ENCODE data around the gene TKTL2. TPM values are rescaled to one million over a fixed set of nuclear protein-coding genes. Genes with fewer than 3 reads are reported as not detected.

Gene TKTL2, protein sequence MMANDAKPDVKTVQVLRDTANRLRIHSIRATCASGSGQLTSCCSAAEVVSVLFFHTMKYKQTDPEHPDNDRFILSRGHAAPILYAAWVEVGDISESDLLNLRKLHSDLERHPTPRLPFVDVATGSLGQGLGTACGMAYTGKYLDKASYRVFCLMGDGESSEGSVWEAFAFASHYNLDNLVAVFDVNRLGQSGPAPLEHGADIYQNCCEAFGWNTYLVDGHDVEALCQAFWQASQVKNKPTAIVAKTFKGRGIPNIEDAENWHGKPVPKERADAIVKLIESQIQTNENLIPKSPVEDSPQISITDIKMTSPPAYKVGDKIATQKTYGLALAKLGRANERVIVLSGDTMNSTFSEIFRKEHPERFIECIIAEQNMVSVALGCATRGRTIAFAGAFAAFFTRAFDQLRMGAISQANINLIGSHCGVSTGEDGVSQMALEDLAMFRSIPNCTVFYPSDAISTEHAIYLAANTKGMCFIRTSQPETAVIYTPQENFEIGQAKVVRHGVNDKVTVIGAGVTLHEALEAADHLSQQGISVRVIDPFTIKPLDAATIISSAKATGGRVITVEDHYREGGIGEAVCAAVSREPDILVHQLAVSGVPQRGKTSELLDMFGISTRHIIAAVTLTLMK
- not detected in 2 replicates for total RNA-seq (2014; rRNA removed; shearing (Covaris generic))

DNA sequence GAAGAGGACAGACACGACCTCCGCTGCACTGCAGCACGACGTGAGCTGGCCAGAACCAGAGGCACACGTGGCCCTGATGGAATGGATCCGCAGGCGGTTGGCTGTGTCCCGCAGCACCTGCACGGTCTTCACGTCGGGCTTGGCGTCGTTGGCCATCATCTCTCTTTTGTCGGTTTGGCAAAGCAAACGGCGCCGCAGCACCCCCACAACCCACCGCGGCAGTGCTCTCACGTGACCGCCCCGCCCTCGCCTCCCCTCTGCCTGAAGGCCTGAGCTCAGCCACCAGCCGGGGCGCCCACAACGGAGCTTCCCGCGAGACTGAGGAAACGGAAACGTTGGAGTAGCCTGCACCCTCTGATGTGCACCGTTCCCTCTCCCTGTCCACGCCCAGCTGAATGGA, at the start of gene TKTL2:
Gene TKTL2, minus strand, starts transcription at position 179 of the 400 bp plus-strand sequence. Its CDS starts 20 bp downstream, at position 159.
- Histone ChIP-seq H3K36me3 (no peaks in the 10 kb centered on the region), H3K9me3 (replicated peaks) (no peaks in the 10 kb centered on the region)

DNA sequence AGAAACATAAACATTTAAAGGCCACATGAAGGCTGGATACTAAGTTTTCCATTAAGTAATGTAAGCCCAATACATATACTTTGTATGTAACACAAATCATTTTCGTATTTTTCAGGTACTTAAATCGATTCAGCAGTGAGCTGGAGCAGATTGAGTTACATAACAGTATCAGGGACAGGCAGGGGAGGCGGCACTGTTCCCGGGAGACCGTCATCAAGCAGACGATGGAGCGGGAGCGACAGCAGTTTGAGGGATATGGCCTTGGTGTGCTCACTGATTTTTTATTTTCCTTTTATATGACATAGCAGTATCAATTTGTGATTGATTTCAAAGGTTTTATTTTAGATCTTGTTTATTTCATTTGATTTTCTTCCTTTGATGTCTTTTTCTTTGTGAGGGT, 41.6 kb upstream of the TKTL2 start:
- H3K27me3 ChIP-seq (replicated peaks): no peaks in the 10 kb centered on the region
- H3K27ac ChIP-seq: no peak overlapping the region
- H3K4me3 ChIP-seq: no peak overlapping the region
- H3K9me3 ChIP-seq (replicated peaks): no peaks in the 10 kb centered on the region
- no peaks in the 10 kb centered on the region for H3K4me1 ChIP-seq (replicated peaks)
- peaks cover 59% of the 10 kb centered on the region for H3K36me3 ChIP-seq
- no peak for DNase-seq (ENCODE audit: low read depth in 1 of 2, low spot score in 2 of 2)

More for the DNA sequence above, at the start of gene TKTL2:
- Histone ChIP-seq H3K4me3 (no peak within 1 kb of the TSS), H3K4me1 (replicated peaks) (no peaks in the 10 kb centered on the region), H3K27ac (no peak within 1 kb of the TSS), H3K27me3 (replicated peaks) (no peaks in the 10 kb centered on the region; the same call in none of the 2 replicates)
- no peak for DNase-seq (ENCODE audit: low read depth in 1 of 2, low spot score in 2 of 2)

DNA sequence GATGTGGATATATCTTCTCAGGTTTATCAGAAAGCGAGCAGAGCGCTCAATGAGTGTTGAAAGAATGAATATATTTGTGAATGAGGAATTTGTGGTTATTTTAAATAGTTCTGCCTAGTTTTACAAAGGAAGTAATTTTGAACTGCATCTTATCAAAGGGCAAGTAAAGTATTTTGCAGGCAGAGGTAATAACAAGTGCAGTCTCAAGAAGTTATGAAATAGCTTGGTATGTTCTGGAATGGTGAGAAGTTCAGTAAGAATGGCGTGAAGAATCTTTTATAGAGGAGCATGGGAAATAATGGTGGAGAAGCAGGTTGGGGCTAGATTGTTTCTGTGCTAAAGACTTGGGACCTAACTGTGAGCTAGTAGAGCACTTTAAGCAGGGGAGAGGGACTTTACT, 31.8 kb upstream of the TKTL2 start:
- H3K4me1 ChIP-seq (replicated peaks): no peaks in the 10 kb centered on the region
- H3K27ac ChIP-seq: no peak overlapping the region
- no peaks in the 10 kb centered on the region for H3K27me3 ChIP-seq (replicated peaks)
- peaks cover 36% of the 10 kb centered on the region for H3K36me3 ChIP-seq
- H3K9me3 ChIP-seq (replicated peaks): no peaks in the 10 kb centered on the region
- DNase-seq (ENCODE audit: low read depth in 1 of 2, low spot score in 2 of 2): no peak
- H3K4me3 ChIP-seq: no peak overlapping the region

DNA sequence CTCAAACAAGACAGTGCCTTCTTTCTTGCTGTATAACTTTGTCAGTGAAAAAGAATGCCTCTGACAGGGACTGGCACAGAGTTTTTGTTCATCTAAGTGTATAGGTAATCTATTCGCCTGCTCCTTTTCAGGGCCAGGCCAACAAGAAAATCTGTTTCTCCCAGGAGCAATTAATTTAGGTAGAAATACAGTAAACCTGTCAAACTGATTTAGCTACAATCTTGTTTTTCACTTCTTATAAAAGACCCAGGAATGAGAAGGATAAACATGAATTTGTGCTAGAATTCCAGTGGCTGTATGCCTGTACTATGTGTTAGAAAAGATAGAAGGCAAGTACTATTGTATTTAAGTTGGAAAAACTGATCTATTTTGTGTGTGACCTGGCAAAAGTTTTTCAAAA, 27.0 kb upstream of the TKTL2 start:
- Histone ChIP-seq H3K27ac (no peak overlapping the region), H3K9me3 (replicated peaks) (no peaks in the 10 kb centered on the region), H3K27me3 (replicated peaks) (no peaks in the 10 kb centered on the region), H3K4me1 (replicated peaks) (peaks cover 5% of the 10 kb centered on the region), H3K36me3 (peaks cover 9% of the 10 kb centered on the region), H3K4me3 (no peak overlapping the region)
- DNase-seq (ENCODE audit: low read depth in 1 of 2, low spot score in 2 of 2): no peak

DNA sequence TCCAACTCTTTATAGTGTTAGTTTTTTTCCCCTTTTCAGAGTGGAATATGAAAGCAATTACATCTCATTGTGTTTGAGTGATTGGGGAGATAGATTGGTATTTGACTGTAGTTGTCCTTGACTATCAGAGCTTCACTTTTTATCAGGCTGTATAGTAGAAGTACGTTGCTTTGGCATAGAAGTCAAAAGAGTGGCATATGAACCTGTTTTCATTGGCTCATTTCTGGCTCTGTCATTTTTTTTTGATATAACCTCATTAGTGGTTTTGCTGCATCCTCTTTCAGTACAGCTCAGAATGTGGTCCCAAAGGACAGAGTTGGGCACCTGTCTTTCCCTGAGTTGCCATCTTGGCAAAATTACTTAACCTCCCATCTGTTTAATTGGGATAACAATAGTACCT, 22.3 kb upstream of the TKTL2 start:
- H3K9me3 ChIP-seq (replicated peaks): no peaks in the 10 kb centered on the region
- DNase-seq (ENCODE audit: low read depth in 1 of 2, low spot score in 2 of 2): peak in 1 of 2 experiments; percentile 2
- H3K27ac ChIP-seq: no peak overlapping the region
- H3K36me3 ChIP-seq: peaks cover 4% of the 10 kb centered on the region; the same call in 1 of the 2 replicates
- H3K4me3 ChIP-seq: peak overlapping the region; percentile 73
- H3K4me1 ChIP-seq (replicated peaks): peaks cover 5% of the 10 kb centered on the region
- H3K27me3 ChIP-seq (replicated peaks): peaks cover 5% of the 10 kb centered on the region; the same call in 1 of the 2 replicates

DNA sequence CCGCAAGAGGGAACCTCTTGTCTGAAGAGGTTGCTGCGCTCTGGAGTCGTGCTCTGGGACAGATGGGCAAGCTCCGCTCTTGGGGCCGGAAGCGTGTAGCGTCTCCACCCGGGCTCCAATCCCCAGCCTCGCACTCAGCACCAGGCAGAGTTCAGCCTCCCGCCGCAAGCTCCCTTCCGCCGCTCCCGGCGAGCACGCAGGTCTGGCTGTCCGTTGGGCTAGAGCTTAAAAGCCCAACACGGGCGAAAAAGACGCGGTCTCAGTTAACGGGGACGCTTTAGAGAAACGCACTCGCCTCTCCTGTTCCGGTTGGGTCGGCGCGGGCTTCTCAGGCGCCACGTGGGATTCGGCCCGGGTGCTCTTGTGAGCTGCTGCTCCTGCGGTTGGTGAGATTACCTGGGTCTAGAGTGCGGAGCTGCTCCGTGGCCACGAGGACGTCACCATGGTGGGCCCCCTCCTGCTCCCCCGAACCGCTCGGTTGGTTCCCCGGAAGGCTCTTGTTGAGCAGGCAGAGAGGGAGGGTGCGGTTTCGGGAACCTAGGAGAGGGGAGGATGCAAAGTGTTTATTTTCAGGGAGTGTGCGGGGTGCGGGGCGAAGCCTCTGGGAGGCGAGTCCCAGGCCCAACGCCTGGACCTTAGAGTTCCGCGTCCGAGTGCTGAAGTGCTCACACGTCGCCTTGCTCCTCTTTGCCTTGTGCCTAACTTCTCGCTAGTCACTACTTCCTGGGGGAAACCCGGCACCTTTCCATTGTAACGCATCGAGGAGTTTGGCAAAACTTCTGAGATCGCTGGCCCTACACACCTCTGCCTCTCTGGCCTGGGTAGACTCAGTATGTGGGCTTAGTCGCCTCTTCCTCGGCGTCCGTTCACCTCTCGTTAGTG, 21.0 kb upstream of the TKTL2 start, which contains the start of gene TMA16:
Gene TMA16, plus strand, starts transcription at position 331 of the 882 bp plus-strand sequence. Its CDS starts 112 bp downstream, at position 443.
- peak within 1 kb of the TSS; percentile 73 for H3K4me3 ChIP-seq

DNA sequence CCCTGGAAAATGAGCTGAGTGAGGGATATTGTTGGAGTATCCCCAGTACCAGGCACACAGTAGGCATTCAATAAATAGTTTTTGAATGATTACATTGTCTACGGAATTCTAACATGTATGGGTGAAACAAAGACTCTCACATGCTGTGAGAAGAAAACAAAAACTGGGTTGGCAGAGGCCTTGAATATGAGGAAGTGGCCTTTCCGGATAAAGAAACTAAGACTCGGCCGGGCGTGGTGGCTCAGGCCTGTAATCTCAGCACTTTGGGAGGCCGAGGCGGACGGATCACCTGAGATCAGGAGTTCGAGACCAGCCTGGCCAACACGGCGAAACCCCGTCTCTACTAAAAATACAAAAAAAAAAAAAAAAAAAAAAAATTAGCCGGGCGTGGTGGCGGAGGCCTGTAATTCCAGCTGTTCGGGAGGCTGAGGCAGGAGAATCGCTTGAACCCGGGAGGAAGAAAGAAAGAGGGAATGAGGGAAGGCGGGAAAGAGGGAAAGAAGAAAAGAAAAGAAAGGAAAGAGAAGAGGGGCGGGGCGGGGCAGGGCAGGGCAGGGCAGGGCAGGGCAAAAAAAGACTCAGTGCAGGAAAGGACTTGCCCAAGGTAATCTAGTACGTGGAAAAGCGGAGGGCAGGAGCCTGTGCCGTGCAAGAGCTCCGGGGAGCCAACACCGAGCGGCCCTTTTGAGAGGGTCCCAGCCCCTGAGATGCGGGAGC, 20.2 kb upstream of the TKTL2 start:
- H3K27me3 ChIP-seq (replicated peaks): peaks cover 10% of the 10 kb centered on the region; the same call in 1 of the 2 replicates
- DNase-seq (ENCODE audit: low read depth in 1 of 2, low spot score in 2 of 2): no peak
- H3K4me1 ChIP-seq (replicated peaks): peaks cover 5% of the 10 kb centered on the region
- no peaks in the 10 kb centered on the region for H3K9me3 ChIP-seq (replicated peaks)
- H3K36me3 ChIP-seq: peaks cover 4% of the 10 kb centered on the region; the same call in 1 of the 2 replicates
- H3K4me3 ChIP-seq: peak overlapping the region; percentile 73
- peak overlapping the region; percentile 79 for H3K27ac ChIP-seq

More for the DNA sequence above, 21.0 kb upstream of the TKTL2 start, which contains the start of gene TMA16:
- Histone ChIP-seq H3K9me3 (replicated peaks) (no peaks in the 10 kb centered on the region), H3K36me3 (peaks cover 4% of the 10 kb centered on the region; the same call in 1 of the 2 replicates), H3K27me3 (replicated peaks) (peaks cover 6% of the 10 kb centered on the region; the same call in 1 of the 2 replicates), H3K27ac (peak within 1 kb of the TSS; percentile 79), H3K4me1 (replicated peaks) (peaks cover 5% of the 10 kb centered on the region)
- peak; percentile 90 to 91 for DNase-seq (ENCODE audit: low read depth in 1 of 2, low spot score in 2 of 2)

DNA sequence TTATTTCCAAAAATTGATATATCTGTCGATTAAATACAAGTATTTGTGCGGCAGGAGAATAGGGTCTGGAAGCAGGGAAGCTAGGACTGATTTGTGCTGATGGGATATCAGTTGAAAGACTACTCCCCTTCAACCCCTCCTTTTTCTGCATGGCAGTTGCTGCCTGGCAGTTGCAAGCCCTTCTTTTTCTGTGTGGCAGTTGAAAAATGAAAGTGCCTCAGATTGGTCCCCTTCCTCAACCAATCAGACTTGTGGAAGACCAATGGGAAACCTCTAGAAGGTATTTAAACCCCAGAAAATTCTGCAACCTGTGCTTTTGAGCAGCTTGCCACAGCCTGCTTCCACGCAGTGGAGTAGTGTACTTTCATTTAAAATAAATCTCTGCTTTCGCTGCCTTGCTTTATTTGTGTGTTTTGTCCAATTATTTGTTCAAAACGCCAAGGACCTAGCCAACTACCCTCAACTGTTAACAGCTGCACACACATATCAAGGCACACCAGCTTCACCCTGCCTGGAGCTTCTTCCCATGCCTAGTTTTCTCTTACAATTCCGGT, 19.5 kb upstream of the TKTL2 start:
- Histone ChIP-seq H3K9me3 (replicated peaks) (no peaks in the 10 kb centered on the region), H3K4me1 (replicated peaks) (peaks cover 5% of the 10 kb centered on the region), H3K27me3 (replicated peaks) (peaks cover 11% of the 10 kb centered on the region), H3K36me3 (peaks cover 4% of the 10 kb centered on the region; the same call in 1 of the 2 replicates), H3K4me3 (no peak overlapping the region), H3K27ac (no peak overlapping the region)
- peak in 1 of 2 experiments; percentile 4 for DNase-seq (ENCODE audit: low read depth in 1 of 2, low spot score in 2 of 2)

DNA sequence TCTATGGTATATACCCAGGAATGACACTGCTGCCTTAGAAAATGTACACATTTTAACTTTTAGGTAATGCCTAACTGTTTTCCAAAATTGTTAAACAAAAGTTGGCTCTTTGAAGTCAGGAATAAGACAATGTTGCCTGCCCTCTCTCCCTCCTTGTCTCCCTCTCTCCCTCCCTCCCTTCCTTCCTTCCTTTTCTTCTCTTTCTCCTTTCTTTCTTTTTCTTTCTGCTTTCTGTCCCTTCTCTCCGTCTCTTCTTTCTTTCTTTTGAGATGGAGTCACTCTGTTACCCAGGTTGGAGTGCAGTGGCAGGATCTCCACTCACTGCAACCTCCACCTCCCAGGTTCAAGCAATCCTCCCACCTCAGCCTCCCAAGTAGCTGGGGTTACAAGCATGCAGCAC, 16.4 kb upstream of the TKTL2 start:
- H3K9me3 ChIP-seq (replicated peaks): no peaks in the 10 kb centered on the region
- H3K36me3 ChIP-seq: no peaks in the 10 kb centered on the region
- H3K4me1 ChIP-seq (replicated peaks): no peaks in the 10 kb centered on the region
- no peak overlapping the region for H3K27ac ChIP-seq
- no peak for DNase-seq (ENCODE audit: low read depth in 1 of 2, low spot score in 2 of 2)
- H3K27me3 ChIP-seq (replicated peaks): peaks cover 17% of the 10 kb centered on the region
- no peak overlapping the region for H3K4me3 ChIP-seq

DNA sequence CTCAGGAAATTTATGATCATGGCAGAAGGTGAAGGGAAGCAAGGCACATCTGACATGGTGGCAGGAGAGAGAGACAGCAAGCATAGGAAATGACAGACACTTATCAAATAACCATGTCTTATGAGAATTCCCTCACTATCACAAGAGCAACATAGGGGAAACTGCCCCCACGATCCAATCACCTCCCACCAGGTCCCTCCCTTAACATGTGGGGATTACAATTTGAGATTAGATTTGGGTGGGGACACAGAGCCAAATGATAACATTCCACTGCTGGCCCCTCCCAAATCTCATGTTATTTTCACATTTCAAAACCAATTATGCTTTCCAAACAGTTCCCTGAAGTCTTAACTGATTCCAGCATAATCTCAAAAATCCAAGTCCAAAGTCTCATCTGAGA, 12.8 kb upstream of the TKTL2 start:
- Histone ChIP-seq H3K4me3 (no peak overlapping the region), H3K9me3 (replicated peaks) (no peaks in the 10 kb centered on the region), H3K36me3 (no peaks in the 10 kb centered on the region), H3K27ac (no peak overlapping the region), H3K27me3 (replicated peaks) (peaks cover 39% of the 10 kb centered on the region), H3K4me1 (replicated peaks) (no peaks in the 10 kb centered on the region)
- DNase-seq (ENCODE audit: low read depth in 1 of 2, low spot score in 2 of 2): no peak

DNA sequence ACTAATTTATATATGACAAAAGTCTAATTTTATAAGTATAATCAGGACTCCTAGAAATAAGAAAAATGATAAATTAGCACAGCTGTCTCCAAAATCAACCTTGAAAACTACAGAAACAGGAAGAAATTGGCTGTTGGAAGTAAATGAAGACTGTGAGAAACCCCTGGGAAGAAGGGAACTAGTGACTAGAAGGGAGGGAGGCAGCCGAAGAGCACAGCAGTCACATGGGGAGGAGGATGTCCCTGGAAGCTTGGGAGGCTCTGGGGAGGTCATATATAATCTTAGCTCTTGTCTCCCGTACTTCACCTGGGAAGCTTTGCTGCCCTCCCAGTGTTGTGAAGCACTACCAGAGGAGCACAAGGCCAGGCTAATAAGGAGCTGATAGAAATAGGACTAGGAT, 12.0 kb upstream of the TKTL2 start:
- H3K9me3 ChIP-seq (replicated peaks): no peaks in the 10 kb centered on the region
- H3K4me1 ChIP-seq (replicated peaks): no peaks in the 10 kb centered on the region
- no peaks in the 10 kb centered on the region for H3K36me3 ChIP-seq
- no peak overlapping the region for H3K4me3 ChIP-seq
- peaks cover 38% of the 10 kb centered on the region for H3K27me3 ChIP-seq (replicated peaks)
- H3K27ac ChIP-seq: no peak overlapping the region
- no peak for DNase-seq (ENCODE audit: low read depth in 1 of 2, low spot score in 2 of 2)

DNA sequence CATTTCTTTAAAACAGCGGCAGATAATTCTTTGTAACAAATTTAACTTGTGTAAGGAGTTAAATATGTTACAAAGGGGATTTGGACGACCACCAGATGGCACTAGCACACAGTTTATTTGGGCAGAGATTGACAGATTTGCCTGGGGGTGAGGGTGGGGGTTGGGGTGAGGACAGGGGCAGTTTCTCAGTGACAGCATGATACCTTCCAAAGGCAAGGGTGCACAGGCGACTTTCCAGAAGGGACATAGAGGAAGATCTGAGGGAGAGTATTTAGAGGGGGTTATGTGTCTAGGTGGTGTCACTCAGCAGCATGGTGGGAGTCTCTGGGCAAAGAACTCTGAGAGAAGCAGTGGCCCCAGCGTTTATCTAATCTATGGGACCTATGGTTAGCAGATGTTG, 11.4 kb upstream of the TKTL2 start:
- H3K9me3 ChIP-seq (replicated peaks): no peaks in the 10 kb centered on the region
- no peaks in the 10 kb centered on the region for H3K36me3 ChIP-seq
- DNase-seq (ENCODE audit: low read depth in 1 of 2, low spot score in 2 of 2): peak; percentile 26 to 50
- H3K4me3 ChIP-seq: no peak overlapping the region
- peaks cover 39% of the 10 kb centered on the region for H3K27me3 ChIP-seq (replicated peaks)
- no peaks in the 10 kb centered on the region for H3K4me1 ChIP-seq (replicated peaks)
- H3K27ac ChIP-seq: no peak overlapping the region
